RPMI7951 (cell line): Measurements from ENCODE around the gene SPNS2. TPM values are rescaled to one million over a fixed set of nuclear protein-coding genes. Genes with fewer than 3 reads are reported as not detected.
"Not testable (repeated sequence)": the region's sequence is repeated elsewhere in the genome, so short reads cannot be mapped to it uniquely, and the experiment has no call there.

Source experiments
- DNase-seq: peaks from one replicate; pipeline ENCODE4 v3.0.0-alpha.2; 2012; ENCODE audit warnings: low read depth
- total RNA-seq: library from RNA; depleted of rRNA; stranded (reverse); fragments of >200 nt; shearing (Covaris generic); gene quantifications from 2 replicates; pipeline ENCODE4 v1.2.3, GENCODE V29; 2014

SPNS2 gene
- total RNA-seq, 1 experiment from 2014 or later = not detected

GRCh38 chr17:4566785-4567184 lies 68.1 kb downstream of the SPNS2 start:
- peak; percentile 43 for DNase-seq

DNA sequence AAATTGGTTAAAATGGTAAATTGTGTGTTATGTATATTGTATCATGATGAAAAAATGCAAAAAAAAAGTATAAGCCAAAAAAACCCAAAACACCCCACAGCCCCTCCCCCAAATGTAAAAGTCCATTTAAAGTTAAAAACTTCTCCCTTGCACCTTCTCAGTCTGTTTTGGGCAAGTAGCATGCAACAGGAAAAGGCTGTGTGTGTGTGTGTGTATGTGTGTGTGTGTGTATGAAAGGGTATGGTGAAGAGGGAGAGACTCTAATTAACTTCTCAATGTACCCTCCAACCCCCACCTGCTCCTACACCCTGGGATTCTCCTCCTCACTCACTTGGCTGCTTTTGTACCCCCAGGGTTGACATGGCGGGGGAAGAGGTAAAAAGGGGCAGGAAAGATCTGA lies 70.9 kb downstream of the SPNS2 start:
- no peak for DNase-seq

DNA sequence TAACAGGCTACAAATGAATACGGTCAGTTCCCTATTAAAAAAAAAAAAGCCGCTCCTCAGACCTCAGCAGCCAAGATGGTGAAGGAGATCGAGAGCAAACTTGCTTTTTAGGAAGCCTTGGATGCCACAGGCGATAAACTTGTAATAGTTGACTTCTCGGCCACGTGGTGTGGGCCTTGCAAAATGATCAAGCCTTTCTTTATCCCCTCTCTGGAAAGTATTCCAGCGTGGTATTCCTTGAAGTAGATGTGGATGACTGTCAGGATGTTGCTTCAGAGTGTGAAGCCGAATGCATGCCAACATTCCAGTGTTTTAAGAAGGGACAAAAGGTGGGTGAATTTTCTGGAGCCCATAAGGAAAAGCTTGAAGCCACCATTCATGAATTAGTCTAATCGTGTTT lies 73.5 kb downstream of the SPNS2 start:
- DNase-seq = no peak

DNA sequence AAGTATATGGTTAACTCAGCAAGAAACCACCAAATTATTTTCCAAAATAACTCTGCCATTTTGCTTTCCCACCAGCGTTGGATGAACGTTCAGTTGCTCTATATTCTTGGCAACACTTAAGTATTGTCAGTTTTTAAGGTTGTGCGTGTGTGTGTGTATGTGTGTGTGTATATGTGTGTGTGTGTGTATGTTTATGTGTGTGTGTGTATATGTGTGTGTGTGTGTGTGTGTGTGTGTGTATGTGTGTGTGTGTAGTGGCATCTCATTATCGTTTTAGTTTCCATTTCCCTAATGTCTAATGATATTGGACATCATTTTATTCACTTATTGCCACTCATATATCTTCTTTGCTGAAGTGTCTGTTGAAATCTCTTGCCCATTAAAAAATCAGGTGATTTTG lies 74.4 kb downstream of the SPNS2 start:
- DNase-seq = no peak

- DNase-seq = peak; percentile 41
These were observed 75.0 kb downstream of the SPNS2 start for GRCh38 chr17:4573669-4574068.

DNA sequence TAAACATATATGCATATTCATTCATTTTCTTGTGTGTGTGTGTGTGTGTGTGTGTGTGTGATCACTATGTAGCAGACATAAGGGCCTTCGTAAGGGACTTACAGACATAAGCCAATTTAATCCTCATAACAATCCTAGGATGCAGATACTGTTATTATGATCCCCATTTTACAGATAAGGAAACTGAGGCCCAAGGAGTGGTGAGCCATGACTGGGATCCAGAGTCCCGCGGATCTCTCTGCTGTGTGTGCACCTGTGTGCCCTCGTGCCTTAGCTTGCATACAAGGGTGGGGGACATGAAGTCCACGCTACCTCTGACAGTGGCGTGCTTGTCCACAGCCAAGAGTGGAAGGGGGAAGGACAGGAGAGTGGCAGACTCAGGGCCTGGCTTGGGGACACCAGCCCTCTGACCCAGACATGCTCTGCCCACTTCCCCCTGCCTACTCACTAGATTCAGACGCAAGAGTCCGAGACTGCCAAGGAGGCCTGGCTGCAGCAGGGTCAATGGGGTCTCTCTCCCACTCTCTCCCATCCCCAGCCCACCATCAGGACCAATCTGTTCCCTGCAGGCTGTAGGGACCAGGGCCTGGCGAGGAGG lies 75.9 kb downstream of the SPNS2 start:
- DNase-seq = no peak

GRCh38 chr17:4576161-4576558 lies 77.5 kb downstream of the SPNS2 start:
- no peak for DNase-seq

DNA sequence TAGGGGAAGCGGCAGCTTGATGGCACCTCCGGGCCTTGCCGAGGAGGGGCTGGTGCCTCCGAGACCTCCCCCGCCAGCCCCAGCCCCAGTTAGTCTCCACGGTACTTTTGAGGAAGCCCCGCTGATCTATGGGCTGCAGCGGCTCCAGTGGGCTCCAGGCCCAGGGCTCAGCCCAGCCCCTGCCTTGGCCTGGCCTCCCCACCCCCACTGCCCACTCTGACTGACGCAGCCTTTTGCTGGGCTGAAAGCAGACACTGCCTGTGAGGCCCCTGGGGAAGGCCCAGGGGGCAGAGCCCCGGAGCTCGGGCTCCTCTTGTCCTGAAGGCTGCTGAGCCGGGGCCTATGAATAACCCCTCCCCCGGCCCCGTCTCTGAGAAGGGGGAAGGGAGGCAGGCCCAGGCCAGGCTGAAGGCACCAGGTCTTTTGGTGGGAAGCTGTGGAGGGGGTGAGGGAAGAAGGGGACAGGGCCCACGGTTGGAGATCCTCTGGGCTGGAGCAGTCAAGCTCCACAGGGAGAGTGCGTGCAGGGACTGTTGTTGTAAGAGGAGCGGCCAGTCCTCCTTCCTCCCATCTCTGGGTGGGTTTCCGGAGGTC lies 78.1 kb downstream of the SPNS2 start:
- DNase-seq = no peak

DNA sequence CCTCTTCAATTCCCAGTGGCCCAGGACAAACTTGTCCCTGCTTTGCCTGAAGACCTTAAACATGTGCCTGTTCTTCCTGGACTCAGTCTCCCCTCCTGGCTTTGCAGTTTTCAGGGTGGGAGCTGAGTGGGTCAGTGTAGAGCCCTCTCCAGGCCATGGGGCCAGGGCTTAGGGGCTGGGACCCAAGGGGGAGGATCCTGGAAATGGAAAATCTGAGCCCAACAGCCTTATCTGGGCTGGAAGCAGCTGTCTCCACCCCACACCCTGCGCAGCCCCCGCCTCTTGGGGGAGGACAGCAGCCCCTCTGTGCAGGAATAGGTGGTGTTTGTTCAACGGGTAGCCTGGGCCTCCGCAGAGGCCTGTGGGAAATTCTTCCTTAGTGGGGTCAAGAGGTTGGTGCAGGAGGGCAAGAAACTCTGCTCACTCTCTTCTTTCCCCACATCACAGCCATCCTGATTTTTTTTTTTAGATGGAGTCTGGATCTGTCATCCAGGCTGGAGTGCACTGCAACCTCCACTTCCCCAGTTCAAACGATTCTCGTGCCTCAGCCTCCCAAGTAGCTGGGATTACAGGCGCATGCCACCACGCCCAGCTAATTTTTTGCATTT lies 78.8 kb downstream of the SPNS2 start:
- no peak for DNase-seq

GRCh38 chr17:4578349-4578748 lies 79.7 kb downstream of the SPNS2 start:
- not testable (repeated sequence) for DNase-seq

- DNase-seq = no peak
These were observed 81.0 kb downstream of the SPNS2 start for GRCh38 chr17:4579678-4580077.

- no peak for DNase-seq
These were observed 81.6 kb downstream of the SPNS2 start for GRCh38 chr17:4580291-4580690.

DNA sequence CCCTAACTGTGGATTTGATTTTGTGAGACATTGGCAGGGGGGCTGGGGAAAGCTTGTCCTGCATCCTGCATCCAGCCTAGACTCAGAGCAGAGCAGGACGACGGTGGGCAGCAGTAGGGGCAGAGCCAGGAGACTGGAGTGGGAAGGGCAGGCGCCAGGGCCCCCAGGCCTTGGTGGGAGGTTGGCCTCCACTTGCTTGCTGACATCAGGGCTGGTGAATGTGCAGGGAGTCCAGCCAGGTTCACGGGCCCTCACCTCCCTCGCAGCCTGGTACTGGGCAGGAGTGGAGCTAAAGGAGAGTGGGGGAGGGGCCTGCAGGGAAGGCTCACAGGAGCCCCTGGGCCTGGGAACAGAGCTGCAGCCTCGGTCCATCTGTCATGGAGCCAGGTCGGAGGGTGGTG lies 83.4 kb downstream of the SPNS2 start:
- DNase-seq = no peak

- DNase-seq = no peak
These were observed 84.0 kb downstream of the SPNS2 start for GRCh38 chr17:4582691-4583090.

- no peak for DNase-seq
These were observed 84.5 kb downstream of the SPNS2 start for GRCh38 chr17:4583206-4583605.

DNA sequence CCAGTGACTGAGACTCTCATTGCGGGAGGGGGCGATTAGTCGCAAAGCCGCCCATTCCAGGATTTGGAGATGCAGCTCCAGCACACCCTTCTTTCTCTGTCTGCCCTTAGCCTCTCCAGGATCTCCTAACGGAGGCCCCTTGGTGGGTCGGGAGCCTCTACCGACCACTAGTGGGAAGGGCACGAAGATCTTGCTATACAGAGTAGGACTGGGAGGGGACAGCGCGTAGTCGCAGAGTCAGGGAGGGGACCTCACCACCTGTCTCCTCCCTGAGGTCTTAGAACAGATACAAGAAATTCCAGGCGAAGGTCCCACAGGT lies 85.1 kb downstream of the SPNS2 start:
- no peak for DNase-seq

- DNase-seq = no peak
These were observed 85.6 kb downstream of the SPNS2 start, which contains the start of gene SMTNL2 for GRCh38 chr17:4584101-4584916. Gene SMTNL2, plus strand, starts transcription at chr17:4584529. Its CDS starts 77 bp downstream, at chr17:4584606.

DNA sequence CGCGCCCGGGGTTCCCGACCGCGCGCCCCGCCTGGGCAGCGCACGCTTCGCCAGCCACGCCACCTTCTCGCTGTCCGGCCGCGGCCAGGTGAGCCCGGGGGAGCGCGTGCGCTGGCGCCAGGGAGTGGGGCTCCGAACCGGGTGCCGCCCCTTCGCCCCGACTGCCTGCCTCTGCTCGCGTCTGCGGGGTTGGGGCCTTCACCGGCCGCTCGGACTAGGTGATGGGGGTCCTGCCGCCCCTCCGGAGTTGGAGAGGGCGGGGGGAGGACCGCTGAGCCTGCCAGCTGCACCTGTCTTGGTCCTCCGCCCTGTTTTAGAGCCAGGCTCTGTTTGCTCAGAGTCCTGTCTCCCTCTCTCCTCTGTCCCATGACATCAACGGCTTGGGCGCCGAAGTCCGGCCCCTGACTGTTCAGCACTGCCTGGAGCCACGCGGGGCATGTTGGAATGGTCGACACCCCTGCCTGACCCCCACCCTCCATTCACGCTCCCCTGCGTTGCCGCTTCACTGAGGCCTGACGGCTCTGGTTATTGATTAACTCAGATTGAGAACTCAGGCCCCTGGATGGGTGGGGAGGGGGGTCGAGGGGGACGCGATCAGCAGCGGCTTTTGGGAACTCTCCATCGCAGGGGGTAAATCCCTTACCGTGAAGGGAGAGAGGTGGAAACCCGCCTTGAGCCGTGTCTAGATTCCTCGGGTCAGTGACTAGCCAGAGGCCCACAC lies 86.4 kb downstream of the SPNS2 start:
- no peak for DNase-seq

DNA sequence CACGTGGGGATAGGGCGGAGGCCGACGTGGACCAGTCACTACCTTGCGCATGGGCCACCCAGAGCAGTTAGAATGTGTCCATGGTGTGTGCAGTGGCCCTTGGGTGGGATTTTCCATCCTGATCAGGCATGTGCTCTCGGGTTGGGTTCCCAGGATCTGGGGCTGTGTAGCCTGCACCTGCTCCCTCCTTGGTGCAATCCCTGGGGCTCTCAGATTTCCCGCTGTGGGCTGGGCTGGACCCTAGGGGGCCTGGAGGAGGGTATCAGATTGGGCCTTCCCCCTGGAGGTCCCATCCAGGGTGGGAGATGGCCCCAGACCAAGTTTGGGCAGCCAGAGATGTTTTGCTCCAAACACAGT lies 86.9 kb downstream of the SPNS2 start:
- no peak for DNase-seq

GRCh38 chr17:4586043-4586442 lies 87.4 kb downstream of the SPNS2 start:
- no peak for DNase-seq

DNA sequence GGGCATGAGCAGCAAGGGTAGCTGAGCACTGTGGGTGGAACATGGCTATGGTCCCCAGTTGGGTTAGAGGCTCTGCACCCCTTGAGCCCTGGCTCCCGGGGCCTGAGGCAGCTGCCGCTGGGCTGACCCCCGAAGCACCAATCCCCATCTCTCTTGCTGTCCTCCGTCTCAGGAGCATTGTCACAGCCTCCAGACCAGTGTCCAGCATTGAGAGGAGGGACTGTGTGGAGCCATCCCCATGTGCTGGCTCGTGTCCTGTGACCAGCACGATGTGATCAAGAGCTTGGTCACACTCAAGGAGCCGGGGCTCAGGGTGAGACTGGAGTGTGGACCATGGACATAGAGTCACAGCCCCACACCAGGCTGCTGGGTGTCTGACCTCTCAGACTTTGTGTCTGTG lies 88.5 kb downstream of the SPNS2 start:
- no peak for DNase-seq

GRCh38 chr17:4587803-4588202 lies 89.1 kb downstream of the SPNS2 start:
- no peak for DNase-seq
